Trophoblast cell (in vitro differentiated cells and primary cell): Measurements from ENCODE around the gene UBLCP1. TPM values are rescaled to one million over a fixed set of nuclear protein-coding genes. Genes with fewer than 3 reads are reported as not detected.
A peak's percentile ranks its signal among the peaks of the same experiment; 100 is the strongest.

Experiments used
- DNase-seq, 2 donors: peaks; one replicate each; pipeline ENCODE4 v3.0.0-alpha.2; 2016
- H2AFZ ChIP-seq: 2 replicates; pipeline ENCODE4 v1.6.1; 2013; ENCODE audit warnings: low read length, moderate library complexity, mild to moderate bottlenecking; ENCODE audit not compliant: insufficient read depth, poor library complexity
- H2AK5ac ChIP-seq: 2 replicates; pipeline ENCODE4 v1.6.1; 2013; ENCODE audit warnings: mild to moderate bottlenecking, low read length
- H2BK120ac ChIP-seq: 2 replicates; pipeline ENCODE4 v1.6.1; 2013; ENCODE audit warnings: low read length, mild to moderate bottlenecking, moderate library complexity; ENCODE audit not compliant: insufficient read depth, poor library complexity
- H2BK12ac ChIP-seq: 2 replicates; pipeline ENCODE4 v1.6.1; 2013; ENCODE audit warnings: mild to moderate bottlenecking, low read length, moderate library complexity
- H2BK5ac ChIP-seq: 2 replicates; pipeline ENCODE4 v1.6.1; 2013; ENCODE audit warnings: low read length, low read depth, moderate library complexity, mild to moderate bottlenecking; ENCODE audit not compliant: poor library complexity
- H3K14ac ChIP-seq: 2 replicates; pipeline ENCODE4 v1.6.1; 2013; ENCODE audit warnings: mild to moderate bottlenecking, low read length
- H3K18ac ChIP-seq: 2 replicates; pipeline ENCODE4 v1.6.1; 2013; ENCODE audit warnings: mild to moderate bottlenecking, low read length
- H3K23ac ChIP-seq: 2 replicates; pipeline ENCODE4 v1.6.1; 2013; ENCODE audit warnings: low read length
- H3K27ac ChIP-seq: 2 replicates; pipeline ENCODE4 v1.5.1; 2013; ENCODE audit warnings: low read depth, mild to moderate bottlenecking, inconsistent platforms, low read length, moderate library complexity
- H3K27me3 ChIP-seq: 2 replicates; pipeline ENCODE4 v1.6.1; 2013; ENCODE audit warnings: inconsistent platforms, mild to moderate bottlenecking, low read length, moderate library complexity; ENCODE audit not compliant: insufficient read depth
- H3K36me3 ChIP-seq, 2 experiments: 1 replicate in 1 of 2; 2 replicates in 1 of 2; pipeline ENCODE4 v1.6.1; 2013; ENCODE audit warnings: low read length in 2 of 2, mild to moderate bottlenecking in 2 of 2, moderate library complexity in 1 of 2; ENCODE audit not compliant: insufficient read depth in 2 of 2, control insufficient read depth in 1 of 2
- H3K4ac ChIP-seq: 2 replicates; pipeline ENCODE4 v1.6.1; 2013; ENCODE audit warnings: low read depth, mild to moderate bottlenecking, low read length, moderate library complexity
- H3K4me1 ChIP-seq, 2 experiments: 1 replicate in 1 of 2; 2 replicates in 1 of 2; pipeline ENCODE4 v1.6.1; 2013; ENCODE audit warnings: low read length in 2 of 2, mild to moderate bottlenecking in 2 of 2, moderate library complexity in 1 of 2; ENCODE audit not compliant: insufficient read depth in 2 of 2, control insufficient read depth in 1 of 2
- H3K4me2 ChIP-seq: 2 replicates; pipeline ENCODE4 v1.6.1; 2013; ENCODE audit warnings: inconsistent platforms, mild to moderate bottlenecking, low read length, moderate library complexity
- H3K4me3 ChIP-seq: 2 replicates; pipeline ENCODE4 v1.5.1; 2013; ENCODE audit warnings: mild to moderate bottlenecking, low read depth, low read length, inconsistent platforms
- H3K79me1 ChIP-seq: one replicate; pipeline ENCODE4 v1.6.1; 2013; ENCODE audit warnings: low read length
- H3K79me2 ChIP-seq: 2 replicates; pipeline ENCODE4 v1.6.1; 2013; ENCODE audit warnings: low read length, mild to moderate bottlenecking; ENCODE audit not compliant: control insufficient read depth, insufficient read depth, poor library complexity
- H3K9ac ChIP-seq: 2 replicates; pipeline ENCODE4 v1.6.1; 2013; ENCODE audit warnings: mild to moderate bottlenecking, low read length
- H3K9me3 ChIP-seq: 2 replicates; pipeline ENCODE4 v1.6.1; 2013; ENCODE audit warnings: low read depth, mild to moderate bottlenecking, control low read depth, inconsistent platforms, low read length; ENCODE audit not compliant: insufficient read depth
- H4K12ac ChIP-seq: 2 replicates; pipeline ENCODE4 v1.6.1; 2013; ENCODE audit warnings: low read depth, mild to moderate bottlenecking, low read length, moderate library complexity
- H4K8ac ChIP-seq: 2 replicates; pipeline ENCODE4 v1.6.1; 2013; ENCODE audit warnings: low read depth, mild to moderate bottlenecking, low read length, moderate library complexity
- H4K91ac ChIP-seq: one replicate; pipeline ENCODE4 v1.6.1; 2013; ENCODE audit warnings: low read depth, mild to moderate bottlenecking, low read length, moderate library complexity
- WGBS: extraction: QIAGEN DNeasy Blood & Tissue Kit; methylation state at CpG from one replicate; pipeline ENCODE4 v1.1.7; 2013; ENCODE audit warnings: missing lambda C conversion rate; ENCODE audit not compliant: insufficient read length, insufficient coverage; ENCODE audit errors: extremely low coverage; 5-methylcytosine and 5-hydroxymethylcytosine counted together
- polyA plus RNA-seq: library from polyadenylated mRNA; stranded (reverse); fragments of 200-250 nt; gene quantifications from 2 replicates; pipeline ENCODE4 v1.2.3, GENCODE V29; 2013

UBLCP1 gene, protein sequence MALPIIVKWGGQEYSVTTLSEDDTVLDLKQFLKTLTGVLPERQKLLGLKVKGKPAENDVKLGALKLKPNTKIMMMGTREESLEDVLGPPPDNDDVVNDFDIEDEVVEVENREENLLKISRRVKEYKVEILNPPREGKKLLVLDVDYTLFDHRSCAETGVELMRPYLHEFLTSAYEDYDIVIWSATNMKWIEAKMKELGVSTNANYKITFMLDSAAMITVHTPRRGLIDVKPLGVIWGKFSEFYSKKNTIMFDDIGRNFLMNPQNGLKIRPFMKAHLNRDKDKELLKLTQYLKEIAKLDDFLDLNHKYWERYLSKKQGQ
- polyA plus RNA-seq, result 27.7 and 28.0 TPM in 2 replicates

GRCh38 chr5:159262859-159263568 lies at the start of gene UBLCP1:
Gene UBLCP1, plus strand, starts transcription at chr5:159263290. Its CDS starts 5,626 bp downstream, at chr5:159268916.
- Histone ChIP-seq H4K91ac (peak within 1 kb of the TSS; percentile 86), H3K18ac (peak within 1 kb of the TSS; percentile 69), H2AK5ac (no peak within 1 kb of the TSS), H2BK120ac (peak within 1 kb of the TSS; percentile 54), H3K36me3 (peaks cover 0 to 6% of the 10 kb centered on the region in 2 experiments), H3K79me1 (peaks cover 6% of the 10 kb centered on the region), H3K23ac (no peak within 1 kb of the TSS), H3K4me3 (peak within 1 kb of the TSS; percentile 99), H3K14ac (peak within 1 kb of the TSS; percentile 88), H3K4ac (peak within 1 kb of the TSS; percentile 37), H2BK12ac (no peak within 1 kb of the TSS), H2AFZ (peak within 1 kb of the TSS; percentile 81), H3K79me2 (peaks cover 6% of the 10 kb centered on the region), H4K12ac (peak within 1 kb of the TSS; percentile 74), H2BK5ac (peak within 1 kb of the TSS; percentile 35), H3K9me3 (no peaks in the 10 kb centered on the region), H3K4me1 (peaks cover 4 to 8% of the 10 kb centered on the region in 2 experiments), H3K4me2 (peak within 1 kb of the TSS; percentile 79), H4K8ac (peak within 1 kb of the TSS; percentile 96), H3K27me3 (no peaks in the 10 kb centered on the region), H3K27ac (peak within 1 kb of the TSS; percentile 57), H3K9ac (peak within 1 kb of the TSS; percentile 88)
- no CpG with 5 or more reads among the region's 54 CpGs for WGBS
- DNase-seq, result peak; percentile 72 to 87

- no peak overlapping the region for H3K27ac ChIP-seq
- no peak overlapping the region for H3K4me3 ChIP-seq
- no peak for DNase-seq
- H4K91ac ChIP-seq, result no peak overlapping the region
- WGBS, result no CpG with 5 or more reads among the region's 2 CpGs
- no peaks in the 10 kb centered on the region for H3K79me2 ChIP-seq
- no peak overlapping the region for H3K23ac ChIP-seq
- no peaks in the 10 kb centered on the region for H3K9me3 ChIP-seq
- H2BK120ac ChIP-seq, result no peak overlapping the region
- H2BK5ac ChIP-seq, result no peak overlapping the region
- H3K4ac ChIP-seq, result no peak overlapping the region
- no peak overlapping the region for H3K14ac ChIP-seq
- H2AK5ac ChIP-seq, result no peak overlapping the region
- no peak overlapping the region for H2BK12ac ChIP-seq
- H2AFZ ChIP-seq, result no peak overlapping the region
- H4K8ac ChIP-seq, result no peak overlapping the region
- H3K9ac ChIP-seq, result no peak overlapping the region
- peaks cover 0 to 2% of the 10 kb centered on the region in 2 experiments for H3K4me1 ChIP-seq
- H3K4me2 ChIP-seq, result no peak overlapping the region
- no peaks in the 10 kb centered on the region for H3K79me1 ChIP-seq
- no peak overlapping the region for H3K18ac ChIP-seq
- no peaks in the 10 kb centered on the region for H3K36me3 ChIP-seq
- no peaks in the 10 kb centered on the region for H3K27me3 ChIP-seq
- no peak overlapping the region for H4K12ac ChIP-seq
Measured at GRCh38 chr5:159214486-159215271, 48.4 kb upstream of the UBLCP1 start.

DNA sequence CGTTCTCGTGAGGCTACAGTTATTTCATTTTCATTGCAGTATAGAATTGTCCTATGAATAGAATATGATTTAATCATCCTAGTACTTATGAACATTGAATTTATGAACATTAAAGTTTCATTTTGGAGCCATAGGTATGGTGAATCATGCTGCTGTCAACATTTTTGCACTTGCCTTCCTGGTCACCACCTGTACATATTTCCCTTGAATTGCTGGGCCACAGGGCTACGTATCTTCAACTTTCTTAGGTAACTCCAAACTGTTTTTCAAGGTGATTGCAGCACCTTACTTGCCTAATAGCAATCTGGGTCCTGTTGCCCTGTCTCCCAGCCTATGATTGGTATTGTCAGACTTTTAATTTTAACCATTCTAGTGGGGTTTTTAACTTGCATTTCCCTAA lies 47.2 kb upstream of the UBLCP1 start:
- H2BK120ac ChIP-seq, result no peak overlapping the region
- H3K36me3 ChIP-seq, result no peaks in the 10 kb centered on the region
- no peak overlapping the region for H3K9ac ChIP-seq
- no peaks in the 10 kb centered on the region for H3K79me2 ChIP-seq
- no peak overlapping the region for H3K18ac ChIP-seq
- H4K8ac ChIP-seq, result no peak overlapping the region
- no peak overlapping the region for H4K91ac ChIP-seq
- no peaks in the 10 kb centered on the region for H3K9me3 ChIP-seq
- WGBS, result no CpG with 5 or more reads among the region's 3 CpGs
- no peaks in the 10 kb centered on the region for H3K27me3 ChIP-seq
- no peak overlapping the region for H3K27ac ChIP-seq
- DNase-seq, result peak in 1 of 2 donors; percentile 71
- H3K14ac ChIP-seq, result no peak overlapping the region
- no peak overlapping the region for H2BK5ac ChIP-seq
- no peak overlapping the region for H3K4ac ChIP-seq
- H2AK5ac ChIP-seq, result no peak overlapping the region
- no peaks in the 10 kb centered on the region for H3K79me1 ChIP-seq
- no peak overlapping the region for H2BK12ac ChIP-seq
- no peak overlapping the region for H3K4me3 ChIP-seq
- H3K4me1 ChIP-seq, result no peaks in the 10 kb centered on the region
- H3K23ac ChIP-seq, result peak overlapping the region; percentile 95
- no peak overlapping the region for H2AFZ ChIP-seq
- H4K12ac ChIP-seq, result no peak overlapping the region
- H3K4me2 ChIP-seq, result no peak overlapping the region

GRCh38 chr5:159216454-159216853 lies 46.6 kb upstream of the UBLCP1 start:
- H3K79me1 ChIP-seq, result no peaks in the 10 kb centered on the region
- no CpG with 5 or more reads among the region's 2 CpGs for WGBS
- no peaks in the 10 kb centered on the region for H3K36me3 ChIP-seq
- H3K9me3 ChIP-seq, result no peaks in the 10 kb centered on the region
- H3K27me3 ChIP-seq, result no peaks in the 10 kb centered on the region
- no peak overlapping the region for H3K14ac ChIP-seq
- no peaks in the 10 kb centered on the region for H3K79me2 ChIP-seq
- H3K4me3 ChIP-seq, result no peak overlapping the region
- no peak overlapping the region for H3K9ac ChIP-seq
- no peak overlapping the region for H3K18ac ChIP-seq
- H3K4me1 ChIP-seq, result no peaks in the 10 kb centered on the region
- H4K91ac ChIP-seq, result no peak overlapping the region
- no peak overlapping the region for H2BK12ac ChIP-seq
- H2BK5ac ChIP-seq, result no peak overlapping the region
- H4K12ac ChIP-seq, result no peak overlapping the region
- H3K23ac ChIP-seq, result no peak overlapping the region
- H3K4me2 ChIP-seq, result no peak overlapping the region
- H2AK5ac ChIP-seq, result no peak overlapping the region
- H3K4ac ChIP-seq, result no peak overlapping the region
- H2BK120ac ChIP-seq, result no peak overlapping the region
- no peak for DNase-seq
- H4K8ac ChIP-seq, result no peak overlapping the region
- H3K27ac ChIP-seq, result no peak overlapping the region
- no peak overlapping the region for H2AFZ ChIP-seq
